Fibroblast of villous mesenchyme (primary cell): ENCODE results near the gene DLGAP1. TPM values are rescaled to one million over a fixed set of nuclear protein-coding genes. Genes with fewer than 3 reads are reported as not detected.

Experiments
- DNase-seq: peaks from one replicate; pipeline ENCODE4 v3.0.0-alpha.2; 2010; ENCODE audit warnings: low read depth
- H3K4me3 ChIP-seq: 2 replicates; pipeline ENCODE4 v1.5.1; 2011; ENCODE audit warnings: low read depth, mild to moderate bottlenecking, low read length
- total RNA-seq: library from RNA; depleted of rRNA; stranded (reverse); fragments of >200 nt; gene quantifications from 2 replicates; pipeline ENCODE4 v1.2.3, GENCODE V29; 2012
- TF ChIP-seq, protein P1 (sequence below): IDR thresholded peaks from 2 replicates; pipeline ENCODE4 v1.5.1; 2012; ENCODE audit warnings: low read depth, mild to moderate bottlenecking, low read length; ENCODE audit not compliant: insufficient read depth

The DLGAP1 gene
- total RNA-seq, 1 donor, result 0.86 TPM

DNA sequence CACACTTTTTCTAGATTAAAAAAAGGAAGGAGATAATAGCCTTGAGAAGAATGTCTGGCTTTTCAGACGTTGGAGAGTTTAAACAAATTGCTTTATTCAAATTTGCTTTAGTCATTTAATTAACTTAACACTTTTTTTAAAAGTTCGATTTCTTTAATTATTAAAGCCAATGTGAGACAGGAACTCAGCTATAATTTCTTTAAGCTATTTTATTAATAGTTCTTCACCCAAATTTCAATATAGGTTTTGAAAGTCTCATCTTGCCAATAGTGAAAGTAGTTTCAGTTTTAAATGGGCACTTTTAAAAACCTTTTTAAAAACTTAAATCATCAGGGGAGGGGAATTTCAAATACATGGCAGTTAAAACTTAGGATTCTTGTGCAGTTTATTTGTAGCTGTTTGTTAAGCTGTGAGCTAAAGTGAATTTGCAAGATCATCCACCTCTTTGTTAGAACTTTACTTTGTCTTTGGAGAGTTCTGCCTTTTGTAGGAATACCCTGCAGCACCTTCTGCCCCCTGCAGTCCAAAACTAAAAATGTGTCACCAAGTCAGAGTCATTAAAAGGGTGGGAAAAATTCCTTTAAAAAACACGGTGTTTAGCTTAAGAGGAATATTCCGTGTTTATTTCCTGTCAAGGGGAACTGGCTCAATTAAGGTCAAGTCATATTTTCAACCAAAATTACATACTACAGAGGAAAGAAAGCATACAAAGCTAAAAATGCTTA is 1000.6 kb downstream of the DLGAP1 start:
- DNase-seq, result peak; percentile 85
- TF ChIP-seq, protein P1, sequence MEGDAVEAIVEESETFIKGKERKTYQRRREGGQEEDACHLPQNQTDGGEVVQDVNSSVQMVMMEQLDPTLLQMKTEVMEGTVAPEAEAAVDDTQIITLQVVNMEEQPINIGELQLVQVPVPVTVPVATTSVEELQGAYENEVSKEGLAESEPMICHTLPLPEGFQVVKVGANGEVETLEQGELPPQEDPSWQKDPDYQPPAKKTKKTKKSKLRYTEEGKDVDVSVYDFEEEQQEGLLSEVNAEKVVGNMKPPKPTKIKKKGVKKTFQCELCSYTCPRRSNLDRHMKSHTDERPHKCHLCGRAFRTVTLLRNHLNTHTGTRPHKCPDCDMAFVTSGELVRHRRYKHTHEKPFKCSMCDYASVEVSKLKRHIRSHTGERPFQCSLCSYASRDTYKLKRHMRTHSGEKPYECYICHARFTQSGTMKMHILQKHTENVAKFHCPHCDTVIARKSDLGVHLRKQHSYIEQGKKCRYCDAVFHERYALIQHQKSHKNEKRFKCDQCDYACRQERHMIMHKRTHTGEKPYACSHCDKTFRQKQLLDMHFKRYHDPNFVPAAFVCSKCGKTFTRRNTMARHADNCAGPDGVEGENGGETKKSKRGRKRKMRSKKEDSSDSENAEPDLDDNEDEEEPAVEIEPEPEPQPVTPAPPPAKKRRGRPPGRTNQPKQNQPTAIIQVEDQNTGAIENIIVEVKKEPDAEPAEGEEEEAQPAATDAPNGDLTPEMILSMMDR, result peak; percentile 70

DNA sequence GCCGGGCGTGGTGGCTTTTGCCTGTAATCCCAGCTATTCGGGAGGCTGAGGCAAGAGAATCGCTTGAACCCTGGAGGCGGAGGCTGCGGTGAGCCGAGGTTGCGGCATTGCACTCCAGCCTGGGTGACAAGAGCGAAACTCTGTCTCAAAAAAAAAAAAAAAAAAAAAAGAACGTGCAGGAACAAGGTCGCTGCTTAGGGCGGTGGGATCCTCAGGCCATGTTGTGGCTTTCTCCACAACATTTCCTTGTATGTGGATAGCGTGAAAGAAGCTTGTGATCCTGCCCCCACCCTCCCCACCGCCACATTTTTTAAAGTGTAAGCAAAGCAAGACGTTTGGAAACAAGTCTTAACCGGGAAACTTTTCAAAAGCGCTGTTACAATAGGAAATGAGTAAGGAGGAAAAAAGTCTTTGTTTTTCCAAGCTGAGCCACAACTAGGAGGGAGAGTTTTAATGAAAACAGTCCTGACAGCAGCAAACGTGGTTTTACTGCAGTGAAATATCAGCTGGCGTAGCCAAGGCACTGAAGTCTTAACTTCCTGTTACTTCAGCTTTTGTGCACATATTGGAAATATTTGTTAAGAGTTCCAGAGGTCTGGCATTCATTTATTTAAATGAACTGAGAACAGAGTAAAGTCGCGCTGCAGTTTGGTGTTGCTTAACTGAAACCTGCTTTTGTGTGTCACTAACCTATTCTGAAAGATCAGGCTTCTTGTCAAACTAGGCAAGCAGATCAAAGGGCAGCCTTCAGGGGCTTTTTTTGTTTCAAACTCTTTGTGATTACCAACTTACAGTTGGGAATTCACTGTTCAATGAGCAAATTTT is 1001.4 kb downstream of the DLGAP1 start:
- peak; percentile 97 for DNase-seq
- TF ChIP-seq, protein P1, result no peak
- H3K4me3 ChIP-seq, result peak overlapping the region; percentile 99

More for the DNA sequence above, 1000.6 kb downstream of the DLGAP1 start:
- peak overlapping the region; percentile 99 for H3K4me3 ChIP-seq

DNA sequence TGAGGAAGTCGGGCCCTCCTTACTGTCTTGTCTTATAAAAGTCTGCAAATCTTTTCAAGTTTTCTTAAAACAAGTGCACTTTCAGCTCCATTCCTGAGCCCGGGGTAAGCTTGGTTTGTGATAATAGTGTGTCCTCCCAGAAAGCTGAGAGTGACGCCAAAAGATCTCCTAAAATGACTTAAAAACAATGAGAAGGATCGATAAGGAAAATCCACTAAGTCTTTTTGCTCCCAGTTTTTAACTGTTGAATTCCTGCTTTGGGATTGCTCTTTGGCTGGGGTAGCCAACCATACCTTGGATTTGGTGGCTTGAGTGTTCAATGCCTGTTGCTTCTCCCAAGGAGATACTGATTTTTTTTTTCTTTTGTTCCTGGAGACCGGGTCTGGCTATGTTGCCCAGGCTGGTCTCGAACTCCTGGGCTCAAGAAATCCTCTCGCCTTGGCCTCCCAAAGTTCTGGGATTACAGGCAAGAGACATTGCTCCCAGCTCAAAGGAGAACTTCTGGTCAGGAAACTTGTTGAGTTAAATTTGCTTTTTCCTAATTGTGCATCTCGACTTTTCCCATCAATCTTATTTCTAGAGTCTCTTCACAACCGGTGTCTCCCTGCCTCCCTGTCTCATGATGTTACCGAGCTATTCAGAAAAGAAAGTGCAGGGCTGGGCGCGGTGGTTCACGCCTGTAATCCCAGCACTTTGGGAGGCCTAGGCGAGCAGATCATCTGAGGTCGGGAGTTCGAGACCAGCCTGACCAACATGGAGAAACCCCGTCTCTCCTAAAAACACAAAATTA is 1002.2 kb downstream of the DLGAP1 start:
- TF ChIP-seq, protein P1, result no peak
- H3K4me3 ChIP-seq, result peak overlapping the region; percentile 99
- DNase-seq, result peak; percentile 56

DNA sequence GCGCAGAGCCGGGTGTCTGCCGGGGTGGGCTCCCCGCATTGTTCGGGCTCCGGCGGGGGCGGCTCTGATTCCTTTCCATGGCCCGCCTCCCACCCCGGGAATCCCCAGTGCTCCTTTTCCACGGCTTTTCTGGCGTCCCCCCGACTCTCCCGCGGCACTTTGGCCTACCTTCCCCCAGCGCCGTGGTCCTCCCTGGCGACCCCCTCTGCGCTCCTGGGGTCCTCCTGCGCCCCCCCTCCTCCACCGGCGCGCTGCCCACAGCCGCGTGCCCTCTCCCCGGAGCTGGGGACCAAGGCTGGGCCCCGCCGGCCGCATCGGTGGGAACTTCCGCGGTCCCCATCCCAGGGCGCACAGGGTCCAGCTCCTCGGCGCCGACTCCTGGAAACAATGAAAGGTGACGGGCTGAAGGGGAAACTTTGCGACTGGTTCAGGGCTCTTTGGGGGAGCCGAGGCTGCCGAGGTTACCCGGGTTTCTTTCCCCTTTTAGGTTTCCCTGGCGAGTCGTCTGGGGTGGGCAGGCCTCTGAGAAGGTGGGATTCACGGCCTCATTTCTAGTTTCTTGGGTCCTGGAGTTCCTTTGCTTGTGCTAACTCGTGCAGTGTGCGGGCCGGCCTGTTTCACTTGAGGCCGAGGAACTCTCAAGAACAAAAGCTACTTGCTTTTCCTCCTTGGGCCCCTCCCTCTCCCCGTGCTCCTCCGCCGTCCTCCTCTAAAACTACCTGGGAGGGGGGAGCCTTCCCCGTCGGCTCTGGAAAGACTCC is 1002.9 kb downstream of the DLGAP1 start:
- peak; percentile 80 for DNase-seq
- peak overlapping the region; percentile 99 for H3K4me3 ChIP-seq
- TF ChIP-seq, protein P1, result no peak

DNA sequence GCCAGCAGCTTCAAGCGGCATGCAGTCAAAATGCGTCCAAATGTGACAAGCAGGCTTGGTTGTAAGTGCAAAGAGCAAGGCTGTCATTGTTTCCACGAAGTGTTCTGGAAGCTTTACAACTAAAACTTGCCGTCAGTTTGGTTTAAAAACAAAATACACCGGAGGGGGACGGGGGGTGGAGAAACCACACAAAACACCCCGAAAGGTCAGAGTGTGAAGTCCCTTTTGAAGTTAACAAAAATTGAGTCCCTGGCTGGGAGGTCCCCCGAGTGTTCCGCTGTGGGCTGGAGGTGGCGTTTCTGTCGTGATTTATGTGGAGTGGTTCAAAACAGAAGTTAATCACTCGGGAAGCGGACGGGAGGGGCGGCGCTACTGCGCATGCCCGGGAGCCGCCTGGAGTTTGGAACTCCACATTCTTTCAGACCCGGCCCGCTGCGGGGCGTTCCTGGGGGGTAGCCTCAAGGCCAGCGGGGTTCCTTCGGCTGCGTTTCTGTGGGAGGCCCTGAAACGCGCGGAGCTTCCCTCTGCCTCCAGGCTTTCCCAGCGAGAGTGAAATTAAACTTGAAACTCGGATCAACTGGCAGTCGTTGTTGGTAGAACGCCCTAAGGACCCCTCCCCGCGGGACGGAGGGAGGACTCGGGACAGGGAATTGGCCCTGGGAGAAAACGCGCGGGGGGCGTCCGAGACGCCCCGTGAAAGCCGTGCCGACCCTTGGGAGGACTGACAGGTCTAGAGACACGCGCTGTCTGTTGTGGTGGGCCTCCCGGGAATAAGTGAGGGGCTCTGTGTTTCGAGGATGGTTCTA is 1003.7 kb downstream of the DLGAP1 start:
- H3K4me3 ChIP-seq, result peak overlapping the region; percentile 99
- peak; percentile 95 for DNase-seq
- TF ChIP-seq, protein P1, result no peak
